Measurements from ENCODE around the gene CNTN1. TPM values are rescaled to one million over a fixed set of nuclear protein-coding genes. Genes with fewer than 3 reads are reported as not detected.

The CNTN1 gene
- total and polyA plus RNA-seq, 12 donors = 0.07 to 0.90 (median 0.21) TPM; not detected in 1

GRCh38 chr12:40959041-40959440 lies 266.8 kb downstream of the CNTN1 start:
- DNase-seq (no peak), ATAC-seq (no peak)
- intact Hi-C loops (cut with DNase I) = no loop called here
- Histone ChIP-seq H3K9me3 (no peaks in the 10 kb centered on the region), H3K36me3 (no peaks in the 10 kb centered on the region), H3K27me3 (no peaks in the 10 kb centered on the region), H3K27ac (no peak overlapping the region), H3K4me1 (no peaks in the 10 kb centered on the region), H3K4me3 (no peak overlapping the region)
- WGBS, 2 donors = 86 to 91% methylated on average over 2 of the region's 2 CpGs
- TF ChIP-seq, protein P1, sequence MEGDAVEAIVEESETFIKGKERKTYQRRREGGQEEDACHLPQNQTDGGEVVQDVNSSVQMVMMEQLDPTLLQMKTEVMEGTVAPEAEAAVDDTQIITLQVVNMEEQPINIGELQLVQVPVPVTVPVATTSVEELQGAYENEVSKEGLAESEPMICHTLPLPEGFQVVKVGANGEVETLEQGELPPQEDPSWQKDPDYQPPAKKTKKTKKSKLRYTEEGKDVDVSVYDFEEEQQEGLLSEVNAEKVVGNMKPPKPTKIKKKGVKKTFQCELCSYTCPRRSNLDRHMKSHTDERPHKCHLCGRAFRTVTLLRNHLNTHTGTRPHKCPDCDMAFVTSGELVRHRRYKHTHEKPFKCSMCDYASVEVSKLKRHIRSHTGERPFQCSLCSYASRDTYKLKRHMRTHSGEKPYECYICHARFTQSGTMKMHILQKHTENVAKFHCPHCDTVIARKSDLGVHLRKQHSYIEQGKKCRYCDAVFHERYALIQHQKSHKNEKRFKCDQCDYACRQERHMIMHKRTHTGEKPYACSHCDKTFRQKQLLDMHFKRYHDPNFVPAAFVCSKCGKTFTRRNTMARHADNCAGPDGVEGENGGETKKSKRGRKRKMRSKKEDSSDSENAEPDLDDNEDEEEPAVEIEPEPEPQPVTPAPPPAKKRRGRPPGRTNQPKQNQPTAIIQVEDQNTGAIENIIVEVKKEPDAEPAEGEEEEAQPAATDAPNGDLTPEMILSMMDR (IDR thresholded peaks at IDR 0.05) = no peak

- Histone ChIP-seq H3K9me3 (no peaks in the 10 kb centered on the region), H3K36me3 (no peaks in the 10 kb centered on the region), H3K27me3 (no peaks in the 10 kb centered on the region), H3K4me3 (no peak overlapping the region), H3K27ac (no peak overlapping the region), H3K4me1 (no peaks in the 10 kb centered on the region)
- DNase-seq (no peak), ATAC-seq (no peak)
- 86 to 92% methylated on average over 2 of the region's 2 CpGs for WGBS, 2 donors
- intact Hi-C loops (cut with DNase I) = loop anchor here in 1 of 10 donors (2.0 kb wide), 1 partner anchor 67 kb away; no protein-coding TSS in a partner anchor
- TF ChIP-seq, protein P1 (IDR thresholded peaks at IDR 0.05) = no peak
These were observed 271.5 kb downstream of the CNTN1 start for GRCh38 chr12:40963751-40964150.

- no peak overlapping the region for H3K4me3 ChIP-seq
- intact Hi-C loops (cut with DNase I) = no loop called here
- no peaks in the 10 kb centered on the region for H3K27me3 ChIP-seq
- TF ChIP-seq, protein P1 (IDR thresholded peaks at IDR 0.05) = no peak
- H3K36me3 ChIP-seq = no peaks in the 10 kb centered on the region
- no peak for DNase-seq
- 66 to 74% methylated on average over 6 of the region's 6 CpGs for WGBS, 2 donors
- no peak for ATAC-seq
- H3K27ac ChIP-seq = no peak overlapping the region
- no peaks in the 10 kb centered on the region for H3K4me1 ChIP-seq
- no peaks in the 10 kb centered on the region for H3K9me3 ChIP-seq
These were observed 277.6 kb downstream of the CNTN1 start for GRCh38 chr12:40969796-40970195.

DNA sequence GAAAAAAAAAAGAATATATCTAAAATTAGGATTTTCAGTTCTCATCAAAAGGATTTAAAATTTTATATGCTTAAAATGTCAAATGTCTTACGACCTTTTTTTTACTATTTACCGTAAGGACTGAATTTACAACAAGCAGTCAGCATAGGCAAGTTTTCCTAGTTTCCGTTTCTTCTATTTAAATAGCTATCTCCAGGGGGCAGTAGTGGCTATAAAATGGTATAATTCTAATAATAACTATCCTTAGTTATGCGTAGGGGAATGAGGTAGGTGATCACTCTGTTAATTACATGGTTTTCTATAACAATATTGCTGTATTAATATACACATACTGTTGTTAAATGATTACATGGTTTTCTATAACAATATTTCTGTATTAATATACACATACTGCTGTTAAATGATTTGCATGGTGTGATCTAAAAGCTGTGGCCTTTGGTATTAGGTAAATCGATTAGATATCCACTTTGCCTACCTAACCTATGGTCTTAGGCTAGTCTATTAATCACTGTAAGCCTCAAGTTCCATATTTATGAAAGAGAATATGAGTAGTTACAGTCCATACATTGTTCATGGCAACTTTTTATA lies 278.2 kb downstream of the CNTN1 start:
- no peaks in the 10 kb centered on the region for H3K9me3 ChIP-seq
- no peaks in the 10 kb centered on the region for H3K27me3 ChIP-seq
- H3K4me1 ChIP-seq = no peaks in the 10 kb centered on the region
- no peak overlapping the region for H3K4me3 ChIP-seq
- DNase-seq (no peak), ATAC-seq (no peak)
- WGBS, 2 donors = 76 to 79% methylated on average over 5 of the region's 5 CpGs
- no peaks in the 10 kb centered on the region for H3K36me3 ChIP-seq
- intact Hi-C loops (cut with DNase I) = no loop called here
- H3K27ac ChIP-seq = no peak overlapping the region
- TF ChIP-seq, protein P1 (IDR thresholded peaks at IDR 0.05) = peak in 2 of 9 donors; percentile 10 to 19

Data from heart right ventricle (tissue), 16 donors.